Thyroid gland (tissue), 4 donors: ENCODE data around the gene DLGAP1.

ENCODE experiments used
- POLR2A ChIP-seq, 2 donors: fragments of 450-650 bp; IDR thresholded peaks; one replicate each; pipeline ENCODE4 v1.6.1; 2017; ENCODE audit warnings: antibody characterized with exemption in 2 of 2, mild to moderate bottlenecking in 2 of 2, moderate library complexity in 1 of 2
- TF ChIP-seq, protein P1 (sequence below), 6 experiments: fragments of 200-600 bp in 3 of 6; fragments of 450-650 bp in 3 of 6; sonication (generic) in 3 of 6; IDR thresholded peaks; one replicate each; pipeline ENCODE4 v1.5.1; 2016 to 2019; ENCODE audit warnings: antibody characterized with exemption in 6 of 6, mild to moderate bottlenecking in 2 of 6, inconsistent platforms in 1 of 6, moderate library complexity in 1 of 6

- TF ChIP-seq POLR2A (IDR thresholded peaks at IDR 0.05), result no peak
- TF ChIP-seq, protein P1, sequence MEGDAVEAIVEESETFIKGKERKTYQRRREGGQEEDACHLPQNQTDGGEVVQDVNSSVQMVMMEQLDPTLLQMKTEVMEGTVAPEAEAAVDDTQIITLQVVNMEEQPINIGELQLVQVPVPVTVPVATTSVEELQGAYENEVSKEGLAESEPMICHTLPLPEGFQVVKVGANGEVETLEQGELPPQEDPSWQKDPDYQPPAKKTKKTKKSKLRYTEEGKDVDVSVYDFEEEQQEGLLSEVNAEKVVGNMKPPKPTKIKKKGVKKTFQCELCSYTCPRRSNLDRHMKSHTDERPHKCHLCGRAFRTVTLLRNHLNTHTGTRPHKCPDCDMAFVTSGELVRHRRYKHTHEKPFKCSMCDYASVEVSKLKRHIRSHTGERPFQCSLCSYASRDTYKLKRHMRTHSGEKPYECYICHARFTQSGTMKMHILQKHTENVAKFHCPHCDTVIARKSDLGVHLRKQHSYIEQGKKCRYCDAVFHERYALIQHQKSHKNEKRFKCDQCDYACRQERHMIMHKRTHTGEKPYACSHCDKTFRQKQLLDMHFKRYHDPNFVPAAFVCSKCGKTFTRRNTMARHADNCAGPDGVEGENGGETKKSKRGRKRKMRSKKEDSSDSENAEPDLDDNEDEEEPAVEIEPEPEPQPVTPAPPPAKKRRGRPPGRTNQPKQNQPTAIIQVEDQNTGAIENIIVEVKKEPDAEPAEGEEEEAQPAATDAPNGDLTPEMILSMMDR (IDR thresholded peaks at IDR 0.05), result no peak
These were observed 55.2 kb downstream of the DLGAP1 start for GRCh38 chr18:4399929-4400328.
